B cell (primary cell): ENCODE measurements around the gene GPR18.

Experiments used
- EZH2 ChIP-seq: IDR thresholded peaks from 2 replicates; pipeline ENCODE4 v1.6.1; 2012; ENCODE audit warnings: borderline replicate concordance, low read depth, mild to moderate bottlenecking, moderate library complexity, low read length; ENCODE audit not compliant: insufficient read depth, poor library complexity, severe bottlenecking
- TF ChIP-seq, protein P1 (sequence below): fragments of 200-600 bp; IDR thresholded peaks from one replicate; pipeline ENCODE4 v1.8.0; 2022; ENCODE audit warnings: antibody characterized with exemption, mild to moderate bottlenecking

DNA sequence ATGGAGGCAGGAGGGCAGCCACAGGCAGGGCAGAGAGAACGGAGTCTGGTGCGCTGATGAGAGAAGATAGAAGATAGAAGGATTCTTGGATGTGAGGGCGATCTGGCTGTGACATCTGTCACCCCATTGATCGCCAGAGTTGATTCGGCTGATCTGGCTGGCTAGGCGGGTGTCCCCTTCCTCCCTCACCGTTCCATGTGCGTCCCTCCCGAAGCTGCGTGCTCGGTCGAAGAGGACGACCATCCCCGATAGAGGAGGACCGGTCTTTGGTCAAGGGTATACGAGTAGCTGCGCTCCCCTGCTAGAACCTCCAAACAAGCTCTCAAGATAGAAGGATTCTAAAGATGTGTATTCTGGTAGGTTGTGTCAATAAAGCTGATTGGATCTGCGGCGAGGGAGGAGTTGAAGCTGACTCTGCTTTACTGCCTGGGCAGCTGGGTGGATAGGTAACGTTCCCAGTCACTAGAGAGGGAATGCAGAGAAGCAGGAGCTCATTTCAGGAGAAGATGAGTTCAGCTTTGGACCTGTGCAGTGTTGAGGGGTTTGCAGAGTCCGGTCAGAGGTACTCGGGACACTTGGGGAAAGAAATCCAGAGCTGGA is 52.5 kb downstream of the GPR18 start:
- TF ChIP-seq, protein P1, sequence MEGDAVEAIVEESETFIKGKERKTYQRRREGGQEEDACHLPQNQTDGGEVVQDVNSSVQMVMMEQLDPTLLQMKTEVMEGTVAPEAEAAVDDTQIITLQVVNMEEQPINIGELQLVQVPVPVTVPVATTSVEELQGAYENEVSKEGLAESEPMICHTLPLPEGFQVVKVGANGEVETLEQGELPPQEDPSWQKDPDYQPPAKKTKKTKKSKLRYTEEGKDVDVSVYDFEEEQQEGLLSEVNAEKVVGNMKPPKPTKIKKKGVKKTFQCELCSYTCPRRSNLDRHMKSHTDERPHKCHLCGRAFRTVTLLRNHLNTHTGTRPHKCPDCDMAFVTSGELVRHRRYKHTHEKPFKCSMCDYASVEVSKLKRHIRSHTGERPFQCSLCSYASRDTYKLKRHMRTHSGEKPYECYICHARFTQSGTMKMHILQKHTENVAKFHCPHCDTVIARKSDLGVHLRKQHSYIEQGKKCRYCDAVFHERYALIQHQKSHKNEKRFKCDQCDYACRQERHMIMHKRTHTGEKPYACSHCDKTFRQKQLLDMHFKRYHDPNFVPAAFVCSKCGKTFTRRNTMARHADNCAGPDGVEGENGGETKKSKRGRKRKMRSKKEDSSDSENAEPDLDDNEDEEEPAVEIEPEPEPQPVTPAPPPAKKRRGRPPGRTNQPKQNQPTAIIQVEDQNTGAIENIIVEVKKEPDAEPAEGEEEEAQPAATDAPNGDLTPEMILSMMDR, result no peak
- TF ChIP-seq EZH2, result no peak
